Amniotic stem cell (primary cell): ENCODE measurements around the gene MBTPS1.

Experiments used
- DNase-seq: peaks from one replicate; lab custom pipeline; 2025; lab: John Stamatoyannopoulos, UW

MBTPS1 gene

DNA sequence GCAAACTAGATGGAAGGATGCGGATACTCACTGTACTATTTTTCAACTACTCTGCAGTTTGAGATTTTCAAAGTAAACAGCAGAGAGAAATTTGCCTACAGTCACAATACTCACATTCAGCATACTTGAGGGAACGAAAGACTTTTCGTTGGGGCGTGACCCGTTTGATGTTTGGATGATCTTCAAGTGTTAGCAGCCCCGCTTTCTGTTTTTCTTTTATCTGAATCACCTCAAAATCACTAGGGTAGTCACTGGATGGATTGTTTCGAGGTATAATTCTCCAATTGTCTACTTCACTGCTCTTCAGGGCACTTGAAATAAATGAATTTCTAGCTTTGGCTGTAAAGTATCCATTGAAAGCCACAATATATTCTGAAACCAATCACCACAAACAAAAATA lies 17.8 kb downstream of the MBTPS1 start:
- DNase-seq, result no peak

DNA sequence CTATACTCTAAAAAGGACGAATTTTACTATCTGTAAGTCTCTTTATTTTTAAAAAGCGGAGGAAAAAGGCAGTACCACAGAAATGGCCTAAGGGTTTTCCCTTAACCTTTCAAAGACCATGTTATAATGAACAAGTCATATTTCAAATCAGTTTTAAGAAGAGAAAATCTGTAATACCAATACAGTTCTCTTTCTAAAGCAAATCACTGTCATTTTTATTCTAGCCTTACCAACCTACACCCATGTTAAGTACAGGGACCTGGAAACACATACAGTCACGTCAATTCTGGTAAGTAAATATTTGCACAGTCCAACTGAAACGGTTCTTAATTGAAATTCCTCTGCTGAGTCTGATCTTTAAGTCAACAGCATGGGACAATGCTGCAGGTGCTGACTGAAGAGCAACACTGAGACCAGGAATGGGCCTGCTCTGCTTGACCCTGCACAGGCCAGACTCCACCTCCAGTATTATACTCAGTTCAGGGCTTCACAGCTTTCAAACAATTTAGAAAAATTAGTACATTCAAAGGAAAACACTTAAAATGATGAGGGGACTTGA lies 20.2 kb downstream of the MBTPS1 start:
- no peak for DNase-seq

DNA sequence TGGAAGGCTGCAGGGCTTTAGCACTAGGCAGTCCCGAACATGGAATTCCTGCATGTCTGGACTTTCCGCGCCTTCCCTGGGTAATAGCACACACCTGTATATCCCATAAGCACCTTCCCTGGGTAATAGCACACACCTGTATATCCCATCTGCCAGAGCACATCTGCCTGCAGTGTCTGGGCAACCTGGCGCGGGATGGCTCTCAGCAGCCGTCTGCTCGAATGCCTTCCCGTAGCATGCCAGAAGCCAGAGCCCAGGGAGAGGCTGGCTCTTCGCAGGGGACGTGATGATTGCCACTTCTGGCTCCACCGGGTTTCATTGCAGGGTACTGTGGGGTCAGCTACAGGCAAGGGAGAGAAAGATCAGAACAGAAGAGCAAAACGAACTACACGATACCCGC lies 21.3 kb downstream of the MBTPS1 start:
- no peak for DNase-seq

DNA sequence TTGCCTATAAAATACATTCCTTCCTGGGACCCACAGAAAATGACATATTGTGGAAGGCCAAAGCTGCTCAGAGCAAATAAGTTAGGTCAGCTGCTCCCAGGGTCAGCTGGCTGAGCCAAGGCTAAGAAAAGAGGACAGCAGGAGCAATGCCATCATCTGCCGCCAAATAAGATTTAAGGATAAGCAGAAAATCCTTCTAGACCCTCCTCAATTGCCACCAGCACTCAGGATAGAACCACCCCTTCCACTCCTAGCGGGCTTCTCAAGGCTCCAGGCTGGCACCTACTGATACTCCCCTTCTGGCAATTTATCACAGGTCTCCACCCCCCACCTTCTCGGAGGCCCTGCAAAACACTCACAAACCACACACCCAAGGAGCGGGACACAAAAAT lies 22.9 kb downstream of the MBTPS1 start:
- no peak for DNase-seq

DNA sequence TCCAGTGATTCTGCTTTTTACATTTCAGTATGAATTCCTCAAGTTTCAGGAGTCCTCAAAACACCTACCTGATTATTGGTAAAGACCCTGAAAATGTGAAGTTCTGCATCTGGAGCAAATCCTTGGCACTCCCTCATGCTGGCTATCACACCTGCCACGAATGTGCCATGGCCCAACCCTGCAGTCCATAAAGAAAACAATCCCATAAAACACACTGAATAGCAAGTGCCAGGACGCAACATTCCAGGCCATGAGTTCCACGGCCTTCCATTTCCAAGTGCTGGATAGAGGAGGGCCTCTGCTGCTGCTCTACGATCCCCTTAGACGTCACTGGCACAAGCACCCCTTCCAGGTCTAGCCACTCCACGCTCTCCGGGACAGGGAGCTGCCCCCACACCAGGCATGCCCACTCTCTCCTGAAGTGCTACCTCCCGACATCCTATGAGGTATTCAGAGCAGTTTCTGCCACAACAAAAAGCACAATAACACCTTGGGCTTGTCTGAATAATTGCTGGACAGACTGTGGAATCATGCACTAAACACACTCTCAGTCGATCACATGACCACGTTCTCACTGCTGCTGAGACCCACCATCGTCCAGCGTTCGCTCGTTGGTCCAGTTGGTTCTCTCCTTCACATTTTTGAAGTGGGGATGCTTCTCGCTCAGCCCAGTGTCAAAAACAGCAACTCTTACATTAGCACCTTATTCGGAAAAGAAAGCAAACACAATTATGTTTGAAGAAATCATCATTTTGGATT lies 23.4 kb downstream of the MBTPS1 start:
- DNase-seq, result no peak

DNA sequence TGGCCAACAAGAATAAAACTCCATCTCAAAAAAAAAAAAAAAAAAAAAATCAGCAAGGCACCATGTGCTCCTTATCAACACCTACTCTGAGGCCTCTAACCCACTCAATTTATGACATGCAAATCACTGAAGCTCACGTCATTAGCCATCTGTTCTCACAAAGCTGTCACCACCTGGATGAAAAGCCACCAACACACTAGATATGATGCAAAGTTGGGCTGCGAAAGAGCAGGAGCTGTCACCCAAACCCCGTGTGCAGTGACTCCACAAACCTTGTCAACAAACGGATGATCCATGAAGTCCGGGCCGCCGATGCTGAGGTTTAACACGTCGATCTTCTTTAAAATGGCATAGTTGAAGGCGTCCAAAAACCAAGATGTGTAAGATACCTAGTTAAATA lies 25.3 kb downstream of the MBTPS1 start:
- DNase-seq, result no peak

DNA sequence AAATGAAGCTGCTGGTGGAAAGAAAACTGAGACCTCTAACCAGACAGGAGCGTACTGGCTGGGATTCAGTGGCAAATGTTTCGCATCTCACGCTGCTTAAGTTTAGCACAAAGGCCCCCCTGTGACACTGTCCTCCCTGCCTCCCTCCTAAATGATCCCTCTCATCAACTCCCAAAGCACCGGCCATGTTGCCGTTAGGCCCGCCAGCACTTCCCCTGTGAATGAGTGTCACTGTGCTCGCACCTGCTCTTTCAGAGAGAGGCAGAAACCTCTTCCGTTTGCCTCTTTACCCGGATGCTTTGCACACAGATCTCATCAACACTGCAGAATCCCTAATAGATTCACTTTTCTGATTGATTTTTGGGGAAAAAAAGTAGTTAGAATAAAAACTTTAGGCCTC lies 26.5 kb downstream of the MBTPS1 start:
- DNase-seq, result no peak

DNA sequence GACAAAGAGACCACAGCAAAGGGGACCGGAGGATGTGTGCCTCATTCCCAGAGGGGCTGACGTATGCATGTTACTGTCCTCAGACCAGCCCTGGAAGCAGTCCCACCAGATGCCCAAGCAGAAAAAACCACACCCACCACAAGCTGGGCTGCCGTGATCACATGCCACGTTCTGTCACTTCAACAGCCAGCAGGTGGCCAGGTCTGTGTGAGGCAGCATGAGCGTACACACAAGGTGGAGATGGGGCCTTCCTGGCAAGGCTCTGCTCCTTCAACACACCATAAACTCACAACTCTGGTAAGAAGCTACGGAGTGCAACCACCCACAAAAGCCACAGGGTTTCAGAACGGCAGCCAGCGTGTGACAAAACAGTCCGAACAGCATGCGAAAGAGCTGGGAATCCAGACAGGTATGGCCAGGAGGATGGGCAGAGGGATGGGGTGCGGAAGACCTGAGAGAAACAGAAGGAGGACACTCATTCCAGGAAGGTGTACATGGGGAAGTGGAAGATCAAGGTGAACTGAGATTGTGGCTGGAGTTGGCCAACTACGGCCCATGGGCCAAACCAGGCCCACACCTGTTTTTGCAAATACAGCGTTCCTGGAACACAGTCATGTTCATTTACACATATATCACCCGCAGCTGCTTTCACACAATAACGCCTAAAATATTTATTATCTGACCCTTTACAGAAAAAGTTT lies 27.9 kb downstream of the MBTPS1 start:
- no peak for DNase-seq

DNA sequence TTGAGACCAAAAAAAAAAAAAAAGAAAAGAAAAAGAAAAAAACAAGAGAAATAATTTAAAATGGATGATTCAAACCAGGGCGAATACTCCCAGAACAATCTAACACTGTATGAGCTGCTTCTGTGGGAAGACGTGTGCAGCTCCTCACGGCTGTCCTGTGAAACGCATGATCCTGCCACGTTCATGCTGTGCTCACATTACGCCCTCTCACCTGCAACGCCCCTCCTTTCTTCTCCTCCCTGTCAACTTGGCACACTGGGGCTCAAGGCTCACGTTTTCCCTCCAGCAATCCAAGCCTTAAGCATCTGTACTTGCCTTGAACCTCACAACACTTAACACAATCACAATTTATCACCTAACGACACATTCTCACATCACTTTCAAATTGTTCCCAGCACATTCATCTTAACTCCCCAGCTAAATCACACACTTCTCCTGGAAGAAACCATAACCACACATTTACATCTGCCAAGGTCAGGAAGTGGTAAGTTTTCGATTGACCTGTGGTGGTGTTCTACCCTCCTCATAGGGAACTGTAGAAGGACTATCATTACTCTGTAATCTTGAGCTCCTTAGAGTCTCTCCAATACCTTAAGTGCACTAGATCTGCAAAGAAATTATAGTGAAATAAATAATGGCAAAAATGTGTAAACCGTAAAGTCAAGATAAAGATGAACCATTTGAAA lies 29.1 kb downstream of the MBTPS1 start:
- no peak for DNase-seq

DNA sequence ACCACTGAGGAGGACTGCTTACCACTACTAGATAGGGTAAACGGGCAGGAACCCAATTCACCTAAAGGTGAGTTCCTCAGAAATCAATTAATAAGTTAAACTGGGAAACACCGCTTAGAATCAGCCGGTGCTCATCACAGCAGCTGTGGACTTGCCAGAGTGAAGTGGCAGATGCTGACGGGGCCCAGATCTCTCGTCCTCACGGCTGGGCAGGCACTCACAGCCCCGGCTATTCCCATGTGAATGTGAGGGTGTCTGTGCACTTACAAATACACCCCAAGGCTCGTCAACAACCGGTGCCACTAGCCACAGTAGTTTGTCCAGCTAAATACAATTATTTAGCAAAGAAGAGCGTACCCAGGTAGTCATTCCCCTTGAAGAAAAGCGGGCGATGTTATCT lies 29.7 kb downstream of the MBTPS1 start:
- DNase-seq, result no peak

DNA sequence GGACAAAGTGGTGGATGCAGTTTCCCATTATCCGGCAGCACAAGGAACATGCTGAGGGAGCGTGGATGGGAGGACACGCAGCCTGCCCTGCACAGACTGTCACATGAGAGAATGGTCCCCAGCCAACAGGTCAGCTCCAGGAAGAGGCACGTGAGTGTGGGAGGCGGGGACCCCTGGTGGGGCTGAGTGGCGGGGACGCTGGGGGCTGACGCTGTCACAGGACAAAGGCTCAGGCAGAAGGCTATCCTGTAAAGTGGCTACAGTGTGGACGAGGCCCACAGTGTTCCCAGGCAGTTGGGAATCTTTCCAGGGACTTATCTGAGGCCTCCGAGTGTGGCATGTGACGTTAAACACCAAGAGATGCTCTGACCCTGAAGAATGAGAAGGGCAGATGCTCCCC lies 30.4 kb downstream of the MBTPS1 start:
- DNase-seq, result no peak

DNA sequence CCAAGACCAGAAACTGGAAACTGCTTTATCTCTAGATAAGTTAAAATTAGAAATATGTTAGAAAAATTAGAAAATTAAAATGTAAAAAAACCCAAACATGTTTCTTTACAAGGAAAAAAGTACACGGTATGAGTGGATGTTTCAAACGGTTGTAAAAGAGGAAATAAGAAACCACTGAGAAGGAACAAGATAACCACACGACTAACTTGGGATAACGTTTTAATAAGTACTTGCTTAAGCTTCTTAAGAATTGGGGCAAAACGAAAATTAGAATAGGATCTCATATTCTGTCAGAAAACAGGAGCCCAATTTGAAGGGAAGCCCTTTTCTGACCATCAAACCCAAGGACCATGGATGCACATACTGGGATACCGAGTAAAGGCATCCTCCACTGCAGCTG lies 31.0 kb downstream of the MBTPS1 start:
- no peak for DNase-seq

DNA sequence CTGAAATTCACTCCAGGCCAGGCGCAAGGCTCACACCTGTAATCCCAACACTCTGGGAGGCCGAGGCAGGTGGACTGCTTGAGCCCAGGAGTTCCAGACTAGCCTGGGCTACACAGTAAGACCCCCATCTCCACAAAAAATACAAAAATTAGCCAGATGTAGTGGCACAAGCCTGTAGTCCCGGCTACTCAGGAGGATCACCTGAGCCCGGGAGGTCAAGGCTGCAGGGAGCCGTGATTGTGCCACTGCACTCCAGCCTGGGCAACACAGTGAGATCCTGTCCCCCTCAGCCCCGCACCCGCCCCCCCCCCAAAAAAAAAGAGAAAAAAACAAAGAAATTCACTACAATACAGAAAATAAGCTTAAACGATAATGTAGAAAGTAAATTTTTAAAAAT lies 31.5 kb downstream of the MBTPS1 start:
- no peak for DNase-seq

DNA sequence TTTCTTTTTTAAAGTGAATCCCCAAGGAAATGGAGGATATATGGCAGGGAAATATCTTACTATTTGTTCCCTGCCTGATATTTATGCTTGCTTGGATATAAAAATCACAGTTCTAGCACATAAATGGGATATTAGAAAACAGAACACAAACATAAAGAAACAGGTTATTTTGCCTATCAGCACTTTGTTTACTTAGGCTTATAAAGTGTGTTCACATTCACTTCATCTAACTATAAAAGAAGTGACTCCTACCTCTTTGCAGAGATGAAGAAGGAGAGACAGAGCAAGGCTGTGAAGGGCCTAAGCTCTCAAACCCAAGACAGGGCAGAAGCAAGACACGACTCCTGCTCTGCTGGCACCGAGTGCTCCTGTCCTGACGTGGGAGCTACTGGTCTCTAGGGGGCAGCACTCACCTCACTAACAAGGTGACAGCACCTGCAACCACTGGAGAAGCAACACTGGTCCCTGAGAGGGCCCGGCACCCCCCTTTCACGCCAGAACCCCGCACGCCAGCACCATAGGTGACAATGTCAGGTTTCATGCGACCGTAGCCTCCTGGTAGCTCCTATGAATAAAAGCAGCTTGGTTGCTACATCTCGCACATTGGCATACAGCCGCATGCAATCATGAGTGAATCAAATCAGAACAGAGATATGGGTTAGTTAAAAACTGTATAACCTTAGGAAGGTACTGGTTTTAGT lies 32.0 kb downstream of the MBTPS1 start:
- DNase-seq, result no peak

DNA sequence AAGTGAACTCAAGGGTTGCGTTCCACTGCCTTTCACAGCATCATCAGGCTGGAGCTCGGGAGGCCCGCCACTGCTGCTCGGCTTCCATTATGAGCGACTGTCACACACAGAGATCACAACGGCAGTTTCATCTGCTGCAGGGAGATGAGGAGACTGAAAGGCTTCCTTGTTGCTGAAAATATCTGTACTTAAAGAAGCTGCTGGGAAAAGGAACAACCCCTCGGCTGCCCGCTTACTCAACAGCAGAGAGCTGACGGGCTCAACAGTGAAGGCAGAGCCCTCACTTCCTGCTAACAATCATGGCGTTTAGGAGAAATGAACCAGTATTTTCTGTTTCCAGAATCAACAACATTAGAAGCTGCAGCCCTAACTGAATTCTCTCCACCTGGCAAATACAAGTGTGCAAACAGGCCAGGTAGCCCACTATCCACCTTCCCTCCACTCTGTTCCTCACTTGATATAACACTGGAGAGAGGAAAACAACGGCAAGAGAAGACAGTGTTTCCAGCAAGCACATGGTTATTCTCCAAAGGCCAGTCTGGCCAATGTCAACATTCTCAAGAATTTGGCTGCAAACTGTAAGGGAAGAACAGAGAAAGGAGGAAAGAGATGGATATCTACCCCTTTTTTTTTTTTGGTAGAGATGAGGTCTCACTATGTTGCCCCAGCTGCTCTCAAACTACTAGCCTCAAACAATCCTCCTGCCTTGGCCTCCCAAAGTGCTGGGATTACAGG lies 33.7 kb downstream of the MBTPS1 start:
- no peak for DNase-seq

DNA sequence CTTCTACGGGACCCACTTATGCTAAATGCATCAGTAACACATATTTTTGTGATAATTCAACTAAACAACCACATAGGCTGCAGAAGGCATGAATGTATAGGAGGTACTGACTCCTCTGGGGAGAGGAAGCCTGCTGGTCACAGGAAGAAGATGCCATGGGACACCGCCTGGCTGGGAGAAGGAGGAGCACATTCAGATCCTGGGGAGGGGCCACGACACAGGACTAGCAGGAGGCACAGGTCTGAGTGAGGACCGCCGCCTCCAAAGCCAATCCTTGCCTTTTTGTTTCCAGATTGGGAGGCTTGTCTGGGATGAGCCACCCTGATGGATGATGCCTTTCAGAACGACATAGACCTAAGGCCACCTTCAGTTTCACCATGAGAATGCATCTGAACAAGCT lies 34.6 kb downstream of the MBTPS1 start:
- no peak for DNase-seq

DNA sequence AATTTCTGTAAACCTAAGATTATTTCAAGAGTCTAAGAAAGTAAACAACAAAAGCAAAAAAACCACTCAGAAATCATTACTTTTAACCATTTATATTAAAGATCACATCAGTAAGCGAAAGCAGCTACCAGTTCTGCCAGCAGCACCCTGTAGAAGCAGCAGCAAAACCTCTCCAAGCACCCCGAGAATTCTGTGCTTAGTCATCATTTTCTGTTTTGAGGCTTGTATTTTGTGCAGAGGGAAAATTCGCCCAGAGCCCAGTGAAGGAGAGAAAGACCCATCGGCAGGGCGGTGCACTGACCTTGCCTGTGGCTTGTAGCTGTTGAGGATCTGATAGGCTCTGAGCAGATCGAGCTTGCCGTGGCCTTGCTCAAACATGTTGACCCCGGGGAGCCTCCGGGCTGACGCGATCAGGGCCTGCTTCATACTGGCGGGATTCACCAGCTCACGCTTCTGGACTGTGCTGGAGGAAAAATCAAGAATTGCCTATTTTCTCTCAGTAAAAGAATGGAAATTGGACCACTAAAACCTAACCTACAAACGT lies 35.2 kb downstream of the MBTPS1 start:
- DNase-seq, result no peak

DNA sequence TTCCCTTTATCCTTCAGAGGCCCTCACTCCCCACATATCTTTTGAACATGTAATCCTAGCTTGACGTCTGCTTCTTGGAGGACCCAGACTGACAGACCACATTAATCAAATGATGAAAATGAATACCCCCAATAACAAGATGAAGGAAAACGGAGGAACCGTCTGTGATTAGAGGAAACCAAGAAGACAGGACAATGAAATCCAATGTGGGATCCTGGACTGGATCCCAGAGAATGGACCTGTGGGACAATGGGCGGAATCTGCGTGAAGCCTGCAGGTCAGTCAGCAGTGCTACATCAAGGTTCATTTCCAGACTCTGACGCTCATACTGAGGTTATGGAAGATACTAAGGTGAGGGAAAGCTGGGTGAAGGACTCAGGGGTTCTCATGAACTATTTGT lies 35.9 kb downstream of the MBTPS1 start:
- no peak for DNase-seq

DNA sequence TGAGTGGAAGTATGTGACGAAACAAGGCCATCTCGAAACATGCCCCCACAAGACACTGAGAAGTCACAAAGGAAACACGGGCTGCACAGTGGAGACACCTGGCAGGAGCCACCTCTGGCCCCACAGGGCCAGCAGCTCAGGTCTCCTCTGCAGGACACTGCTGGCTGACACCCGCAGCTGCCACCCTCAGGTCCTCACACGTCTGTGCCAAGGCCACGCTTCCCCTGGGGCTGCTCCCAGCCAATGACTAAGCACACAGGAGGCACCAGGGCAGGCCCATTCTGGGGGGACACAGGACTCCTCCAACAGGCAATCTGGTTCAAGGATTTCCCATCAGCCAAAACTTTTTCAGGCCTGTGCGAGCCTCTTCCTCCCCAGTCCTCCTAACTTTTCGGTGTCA lies 36.4 kb downstream of the MBTPS1 start:
- DNase-seq, result no peak

DNA sequence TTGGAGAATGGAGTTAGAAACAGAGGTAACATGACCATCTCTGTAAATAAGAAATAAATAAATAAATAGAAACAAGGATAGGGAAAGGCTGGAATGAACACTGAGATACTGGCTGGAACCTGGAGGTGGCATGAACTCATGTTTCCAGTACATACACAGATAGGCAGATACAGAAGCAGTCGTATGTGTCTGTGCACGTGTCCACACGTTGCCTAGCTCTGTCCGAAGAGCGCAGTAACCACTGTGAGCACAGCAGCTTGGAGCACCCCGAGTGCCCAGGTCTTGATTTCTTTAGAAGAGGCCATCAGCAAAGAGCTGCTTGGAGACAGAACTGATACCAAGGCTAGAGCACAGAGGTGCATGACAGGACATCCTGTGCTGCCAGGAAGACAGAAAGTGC lies 37.1 kb downstream of the MBTPS1 start:
- DNase-seq, result no peak

DNA sequence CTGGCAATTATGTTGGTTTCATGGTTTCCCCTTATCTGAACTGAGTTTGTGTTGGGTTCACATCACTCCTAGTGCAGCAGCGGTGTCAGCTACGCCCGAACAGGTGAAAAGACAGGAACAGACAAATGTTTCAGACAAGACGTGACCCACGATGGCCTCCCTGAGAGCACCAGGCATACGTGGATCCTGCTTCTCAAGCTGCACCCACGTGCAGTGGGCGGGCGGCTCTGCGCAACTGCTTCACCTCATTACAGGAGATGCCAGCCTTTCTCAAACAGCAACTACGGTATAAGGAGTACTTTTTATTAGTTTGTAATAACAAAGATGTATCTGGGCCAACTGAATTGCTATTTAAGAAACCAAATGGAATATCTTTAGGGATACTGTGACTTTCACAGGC lies 41.4 kb downstream of the MBTPS1 start:
- DNase-seq, result no peak
